NT2/D1 (cell line): ENCODE results near the gene CARD11.

Source experiments
- SUZ12 ChIP-seq: IDR thresholded peaks from 2 replicates; pipeline ENCODE4 v1.6.1; 2011; ENCODE audit not compliant: insufficient read length, insufficient read depth; ENCODE audit errors: extremely low read depth
- YY1 ChIP-seq: IDR thresholded peaks from 2 replicates; pipeline ENCODE4 v1.6.1; 2011; ENCODE audit not compliant: insufficient read length, insufficient read depth

GRCh38 chr7:3021825-3022224 is 21.8 kb downstream of the CARD11 start:
- TF ChIP-seq YY1 (no peak), SUZ12 (no peak)
